ENCODE measurements around the gene SCN7A.

DNA sequence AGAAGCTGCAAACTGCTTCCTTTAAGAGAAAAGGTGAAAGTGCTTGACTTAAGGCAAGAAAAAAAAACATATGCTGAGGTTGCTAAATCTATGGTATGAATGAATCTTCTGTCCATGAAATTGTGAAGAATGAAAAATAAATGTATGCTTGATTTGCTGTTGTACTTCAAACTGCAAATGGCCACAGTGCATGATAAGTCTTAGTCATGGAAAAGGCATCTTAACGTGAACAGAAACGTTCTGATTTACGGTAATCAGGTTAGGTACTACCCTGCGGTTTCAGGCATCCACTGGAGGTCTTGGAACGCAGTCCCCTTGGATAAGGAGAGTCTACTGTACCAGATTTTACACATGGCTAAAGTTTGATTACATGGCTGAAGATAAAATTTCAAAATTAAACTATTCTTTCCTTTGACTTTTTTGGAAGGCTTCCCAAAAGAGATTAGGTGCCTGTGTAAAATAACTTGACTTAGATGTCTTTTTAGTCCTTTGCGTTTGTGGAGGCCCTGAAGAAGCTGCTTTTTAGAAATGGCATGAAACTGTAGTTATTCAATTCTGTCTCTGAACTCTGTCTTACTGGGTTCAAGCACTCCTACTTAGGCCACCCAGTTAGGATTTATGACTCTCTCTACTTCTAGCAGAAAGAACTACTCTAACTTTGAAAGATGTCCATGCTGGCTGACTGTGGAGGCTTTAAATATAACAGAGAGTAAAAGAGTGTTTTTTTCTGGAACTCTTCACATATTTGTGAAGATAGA lies 82.4 kb downstream of the SCN7A start:
- no peak for TF ChIP-seq RELA (CRISPR knock-in tag; IDR thresholded peaks at IDR 0.05; ENCODE audit: borderline replicate concordance)
- TF ChIP-seq, protein P1, sequence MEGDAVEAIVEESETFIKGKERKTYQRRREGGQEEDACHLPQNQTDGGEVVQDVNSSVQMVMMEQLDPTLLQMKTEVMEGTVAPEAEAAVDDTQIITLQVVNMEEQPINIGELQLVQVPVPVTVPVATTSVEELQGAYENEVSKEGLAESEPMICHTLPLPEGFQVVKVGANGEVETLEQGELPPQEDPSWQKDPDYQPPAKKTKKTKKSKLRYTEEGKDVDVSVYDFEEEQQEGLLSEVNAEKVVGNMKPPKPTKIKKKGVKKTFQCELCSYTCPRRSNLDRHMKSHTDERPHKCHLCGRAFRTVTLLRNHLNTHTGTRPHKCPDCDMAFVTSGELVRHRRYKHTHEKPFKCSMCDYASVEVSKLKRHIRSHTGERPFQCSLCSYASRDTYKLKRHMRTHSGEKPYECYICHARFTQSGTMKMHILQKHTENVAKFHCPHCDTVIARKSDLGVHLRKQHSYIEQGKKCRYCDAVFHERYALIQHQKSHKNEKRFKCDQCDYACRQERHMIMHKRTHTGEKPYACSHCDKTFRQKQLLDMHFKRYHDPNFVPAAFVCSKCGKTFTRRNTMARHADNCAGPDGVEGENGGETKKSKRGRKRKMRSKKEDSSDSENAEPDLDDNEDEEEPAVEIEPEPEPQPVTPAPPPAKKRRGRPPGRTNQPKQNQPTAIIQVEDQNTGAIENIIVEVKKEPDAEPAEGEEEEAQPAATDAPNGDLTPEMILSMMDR (IDR thresholded peaks at IDR 0.05): no peak
- no peak for TF ChIP-seq CREB1 (CRISPR knock-in tag; IDR thresholded peaks at IDR 0.05)
- TF ChIP-seq CREM (CRISPR knock-in tag; IDR thresholded peaks at IDR 0.05): no peak
- no peak for TF ChIP-seq SP1 (CRISPR knock-in tag; conservative IDR thresholded peaks at IDR 0.05)
- TF ChIP-seq, protein P2, sequence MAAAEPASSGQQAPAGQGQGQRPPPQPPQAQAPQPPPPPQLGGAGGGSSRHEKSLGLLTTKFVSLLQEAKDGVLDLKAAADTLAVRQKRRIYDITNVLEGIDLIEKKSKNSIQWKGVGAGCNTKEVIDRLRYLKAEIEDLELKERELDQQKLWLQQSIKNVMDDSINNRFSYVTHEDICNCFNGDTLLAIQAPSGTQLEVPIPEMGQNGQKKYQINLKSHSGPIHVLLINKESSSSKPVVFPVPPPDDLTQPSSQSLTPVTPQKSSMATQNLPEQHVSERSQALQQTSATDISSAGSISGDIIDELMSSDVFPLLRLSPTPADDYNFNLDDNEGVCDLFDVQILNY (CRISPR knock-in tag; IDR thresholded peaks at IDR 0.05): no peak
- no peak for TF ChIP-seq NFE2L1 (CRISPR knock-in tag; IDR thresholded peaks at IDR 0.05)
- no peak for TF ChIP-seq NR1H2 (CRISPR knock-in tag; IDR thresholded peaks at IDR 0.05)

Measured in WTC11 (cell line).